ENCODE measurements around the gene MDN1.
"Not testable (repeated sequence)": the region's sequence is repeated elsewhere in the genome, so short reads cannot be mapped to it uniquely, and the experiment has no call there.

The MDN1 gene

GRCh38 chr6:89685311-89685710 is 134.3 kb downstream of the MDN1 start:
- DNase-seq: no peak

GRCh38 chr6:89682991-89683390 is 136.6 kb downstream of the MDN1 start:
- DNase-seq: no peak

GRCh38 chr6:89681983-89682564 is 137.5 kb downstream of the MDN1 start:
- no peak for DNase-seq

- no peak for DNase-seq
These were observed 139.0 kb downstream of the MDN1 start for GRCh38 chr6:89680551-89680950.

GRCh38 chr6:89680150-89680549 is 139.4 kb downstream of the MDN1 start:
- DNase-seq: no peak

DNA sequence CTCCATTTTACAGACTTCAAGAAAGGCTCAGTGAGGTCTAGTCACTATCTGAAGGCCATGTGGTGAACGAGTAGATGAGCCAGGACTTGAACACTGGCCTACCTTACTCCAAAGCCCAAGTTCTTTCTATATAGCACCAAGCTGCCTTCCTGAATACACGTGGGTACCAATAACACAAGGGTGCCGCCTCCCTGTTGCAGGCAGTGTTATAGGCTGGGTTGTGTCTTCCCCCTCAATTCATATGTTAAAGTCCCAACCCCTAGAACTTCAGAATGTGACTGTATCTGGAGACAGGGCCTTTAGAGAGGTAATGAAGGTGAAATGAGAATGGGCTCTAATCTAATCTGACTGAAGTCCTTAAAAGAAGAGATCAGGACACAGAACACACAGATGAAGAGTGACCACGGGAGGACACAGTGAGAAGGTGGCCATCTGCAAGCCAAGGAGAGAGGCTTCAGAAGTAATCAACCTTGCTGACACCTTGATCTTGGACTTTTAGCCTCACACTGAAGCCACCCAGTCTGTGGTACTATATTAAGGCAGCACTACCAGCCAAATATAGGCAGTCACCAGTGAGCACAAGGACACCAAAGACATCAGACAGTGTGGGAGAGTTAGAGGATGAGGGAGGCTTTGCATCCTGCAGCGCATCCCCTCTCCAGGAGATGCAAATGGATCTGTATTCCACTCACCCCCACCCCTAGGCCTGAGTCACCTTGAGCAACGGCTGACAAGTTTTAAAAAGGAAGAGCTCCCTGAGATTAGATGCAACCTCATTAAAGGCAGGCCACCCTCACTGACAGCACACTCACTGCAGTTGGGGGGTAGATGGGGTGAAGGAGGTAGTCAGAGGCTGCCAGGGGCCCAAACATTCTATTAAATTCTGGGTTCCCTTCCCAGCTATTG is 140.1 kb downstream of the MDN1 start:
- no peak for DNase-seq

DNA sequence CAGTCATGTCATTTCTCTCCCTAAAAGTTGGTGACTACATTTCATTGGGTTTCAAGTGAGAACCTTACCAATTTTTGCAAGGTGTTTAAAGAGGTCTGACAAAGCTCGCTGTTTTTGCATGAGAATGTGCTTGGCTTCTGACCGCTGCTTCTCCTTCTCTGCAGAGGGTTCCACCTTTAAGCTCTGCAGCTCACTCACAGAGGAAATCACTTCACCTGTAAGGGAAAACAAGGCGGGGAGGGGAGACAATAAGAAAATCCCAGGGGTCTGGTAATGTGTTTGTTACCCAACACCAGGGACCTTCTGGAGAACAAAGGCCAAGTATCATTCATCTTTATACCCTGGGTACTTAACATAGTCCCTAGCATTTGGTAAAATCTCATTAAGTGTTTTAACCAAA is 141.1 kb downstream of the MDN1 start:
- DNase-seq: no peak

- DNase-seq: no peak
These were observed 143.4 kb downstream of the MDN1 start for GRCh38 chr6:89675949-89676748.

DNA sequence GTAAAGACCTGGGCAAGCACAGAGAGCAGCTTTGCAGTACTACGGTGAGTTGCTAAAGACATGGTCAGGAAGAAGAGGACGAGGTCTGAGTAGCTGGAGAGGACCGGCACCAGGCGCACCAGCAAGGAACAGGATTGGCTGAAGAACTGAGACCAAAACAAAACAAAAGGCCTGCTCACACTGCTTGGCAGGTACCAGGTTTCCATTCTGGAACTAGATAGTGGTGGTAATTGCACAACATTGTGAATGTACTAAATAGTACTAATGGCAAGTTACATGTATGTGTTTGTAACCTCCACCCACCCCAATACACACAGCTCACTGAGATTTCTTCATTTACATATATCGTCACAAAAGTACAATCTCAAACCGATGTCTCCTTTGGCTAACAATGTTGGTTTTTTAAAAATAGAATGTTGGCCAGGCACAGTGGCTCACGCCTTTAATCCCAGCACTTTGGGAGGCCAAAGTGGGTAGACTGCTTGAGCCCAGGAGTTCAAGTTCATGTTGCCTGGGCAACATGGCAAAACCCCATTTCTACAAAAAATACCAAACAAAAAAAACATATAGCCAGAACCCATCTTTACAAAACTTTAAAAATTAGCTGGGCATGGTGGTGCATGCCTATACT is 148.5 kb downstream of the MDN1 start:
- no peak for DNase-seq

- no peak for DNase-seq
These were observed 150.6 kb downstream of the MDN1 start for GRCh38 chr6:89669002-89669401.

DNA sequence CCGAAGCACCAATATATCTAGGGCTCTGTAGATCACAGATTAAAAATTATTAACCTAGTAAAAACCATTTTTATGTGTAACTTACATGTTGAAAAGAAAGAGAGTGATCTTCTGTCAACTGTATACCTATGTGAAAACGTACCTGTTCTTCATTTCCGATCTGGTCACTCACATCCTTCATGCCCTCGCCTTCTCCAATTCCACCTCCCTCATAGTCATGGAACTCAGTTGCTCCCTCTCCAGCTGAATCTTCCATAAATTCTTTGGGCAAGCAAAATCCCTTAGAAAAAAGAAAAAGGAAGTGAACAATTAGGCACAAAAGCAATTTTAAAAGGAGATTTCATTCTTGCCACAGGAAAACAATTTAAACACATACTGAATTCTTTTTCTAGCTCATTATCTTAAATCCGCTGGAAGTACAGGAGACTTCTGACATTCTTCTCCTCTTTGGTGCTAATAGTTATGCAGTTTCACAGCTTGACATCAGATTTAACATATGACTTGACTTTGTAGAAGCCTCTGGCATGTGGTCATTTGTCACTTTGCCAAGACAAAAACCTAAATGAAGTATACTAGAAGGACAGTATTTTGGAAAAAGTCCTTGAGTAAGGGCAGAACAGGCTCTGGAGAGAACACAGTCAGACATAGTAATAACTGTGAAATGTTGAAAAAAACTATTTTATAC is 151.6 kb downstream of the MDN1 start:
- DNase-seq: no peak

- DNase-seq: no peak
These were observed 156.9 kb downstream of the MDN1 start for GRCh38 chr6:89662659-89663223.

DNA sequence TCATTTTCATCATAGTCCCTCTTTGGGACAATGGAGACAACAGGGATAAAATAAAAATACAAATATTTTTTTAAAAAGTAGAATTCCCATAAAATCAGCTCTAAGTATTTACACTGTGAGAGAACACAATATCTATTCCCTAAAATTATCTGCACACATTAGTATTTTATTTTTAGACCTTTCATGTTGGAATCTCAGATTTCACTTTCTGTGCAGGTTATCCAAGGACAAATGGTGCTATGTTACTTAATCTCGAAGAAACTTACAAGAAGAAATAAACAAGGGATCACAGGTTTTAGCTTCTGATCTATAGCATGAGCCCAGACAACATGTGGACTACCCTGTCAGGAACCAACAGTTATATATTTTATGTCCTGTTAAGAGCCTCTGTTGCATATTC is 158.0 kb downstream of the MDN1 start:
- DNase-seq: no peak

DNA sequence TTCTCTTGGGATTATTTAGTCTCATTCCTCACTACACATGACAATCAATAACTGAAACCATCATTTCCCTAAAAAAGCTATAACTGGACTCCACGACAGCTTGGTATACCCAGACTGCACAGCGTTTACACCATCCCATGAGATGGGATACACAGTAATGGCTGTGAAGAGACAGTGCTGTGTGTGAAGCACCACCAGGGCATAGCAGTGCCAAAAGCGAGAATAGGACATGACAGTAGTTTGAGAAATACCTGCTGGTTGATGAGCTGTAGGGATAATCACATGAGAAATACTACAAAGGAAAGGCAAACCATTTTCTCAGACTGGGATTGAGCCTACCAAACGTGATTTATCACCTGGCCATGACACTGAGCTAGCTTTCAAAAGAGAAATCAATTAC is 158.6 kb downstream of the MDN1 start:
- no peak for DNase-seq

GRCh38 chr6:89657445-89658158 is 162.0 kb downstream of the MDN1 start:
- DNase-seq: no peak

- no peak for DNase-seq
These were observed 164.5 kb downstream of the MDN1 start for GRCh38 chr6:89655122-89655521.

DNA sequence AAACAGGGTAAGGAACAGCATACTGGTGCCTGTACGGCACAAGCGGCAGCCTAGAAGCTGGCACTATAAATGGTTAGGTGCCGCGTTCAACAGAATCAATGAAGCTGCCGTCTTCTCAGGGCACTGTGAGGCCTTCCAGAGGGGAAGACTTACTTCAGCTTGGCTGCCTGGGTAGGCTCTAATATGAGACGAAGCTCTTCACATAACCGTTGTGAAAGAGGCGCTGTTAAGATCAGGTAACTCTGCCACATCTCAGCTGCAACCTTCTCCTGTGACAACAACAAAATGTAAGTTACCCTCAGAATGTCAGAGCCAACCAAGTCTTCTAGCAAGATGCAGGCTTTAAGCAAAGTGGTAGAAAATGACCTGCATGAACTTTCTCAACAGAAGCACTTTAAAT is 169.0 kb downstream of the MDN1 start:
- no peak for DNase-seq

DNA sequence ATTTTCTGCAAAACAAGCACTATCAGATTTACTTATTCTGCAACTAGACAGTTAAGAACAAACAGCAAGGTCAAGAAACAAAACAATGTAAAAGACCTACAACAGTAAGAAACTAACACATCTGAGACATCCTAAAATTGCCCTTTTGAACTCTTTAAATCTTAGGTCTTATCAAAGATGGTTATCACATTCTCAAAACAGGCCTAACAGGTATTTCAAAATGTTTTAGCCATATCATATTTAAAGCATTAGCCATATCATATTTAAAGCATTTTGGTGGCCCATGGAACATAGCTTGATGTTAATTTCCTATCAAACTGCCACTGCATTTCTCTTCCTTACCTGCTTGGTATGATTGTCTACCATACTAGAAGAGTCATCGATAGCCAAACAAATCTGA is 169.9 kb downstream of the MDN1 start:
- no peak for DNase-seq

GRCh38 chr6:89644864-89645263 is 174.7 kb downstream of the MDN1 start:
- no peak for DNase-seq

DNA sequence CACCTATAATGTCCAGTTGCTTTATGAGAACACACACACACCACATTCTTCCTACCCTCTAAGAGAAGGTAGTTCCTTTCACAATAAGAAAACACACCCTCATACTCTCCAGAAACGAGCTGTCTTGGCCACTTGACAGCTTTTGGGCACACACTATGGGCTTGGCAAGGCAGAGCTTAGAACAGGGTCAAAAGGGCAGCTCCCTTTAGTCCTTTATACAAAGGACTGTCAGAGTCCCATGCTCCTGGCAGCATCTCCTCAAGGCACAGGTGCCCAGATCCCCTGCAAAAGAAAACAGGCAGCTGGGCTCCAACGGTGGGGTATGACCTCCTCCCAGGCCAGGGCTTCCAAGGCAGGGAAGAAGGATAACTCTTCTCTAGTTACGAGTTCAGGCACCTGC is 176.2 kb downstream of the MDN1 start:
- DNase-seq: no peak

DNA sequence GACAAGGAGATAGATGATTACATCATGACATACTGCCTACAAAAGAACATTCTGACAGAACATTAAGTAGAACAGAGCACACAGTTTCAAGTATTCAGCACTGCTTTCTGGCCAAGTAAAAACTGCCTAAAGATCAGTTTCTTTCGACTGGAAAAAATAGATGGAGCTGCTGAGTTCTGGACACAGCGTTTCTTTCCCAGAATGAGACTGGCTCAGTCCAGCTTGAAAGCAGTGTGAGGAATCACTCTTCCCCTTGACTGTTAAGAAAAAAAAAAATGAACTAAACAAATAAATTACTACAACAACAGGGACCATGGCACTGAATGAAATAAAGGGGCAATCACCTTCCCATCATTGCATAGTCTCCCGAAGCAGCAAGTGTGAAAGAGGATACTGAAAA is 176.6 kb downstream of the MDN1 start:
- no peak for DNase-seq

DNA sequence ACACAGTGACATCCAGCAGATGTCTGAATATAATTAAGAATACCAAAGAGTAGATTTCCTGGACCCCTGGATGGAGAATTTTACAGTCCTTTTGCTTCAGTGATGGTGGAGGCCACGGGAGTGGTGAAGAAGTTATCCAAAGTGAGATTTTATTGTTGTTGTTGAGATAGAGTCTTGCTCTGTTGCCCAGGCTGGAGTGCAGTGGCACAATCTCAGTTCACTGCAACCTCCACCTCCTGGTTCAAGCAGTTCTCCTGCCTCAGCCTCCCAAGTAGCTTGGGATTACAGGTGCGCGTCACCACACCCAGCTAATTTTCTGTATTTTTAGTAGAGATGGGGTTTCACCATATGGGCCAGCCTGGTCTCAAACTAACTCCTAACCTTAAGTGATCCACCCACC is 178.0 kb downstream of the MDN1 start:
- DNase-seq: not testable (repeated sequence)

Measured in CD4-positive, alpha-beta T cell treated with Interleukin-21 for 1 hour (primary cell).